ENCODE data around the gene RAF1. TPM values are rescaled to one million over a fixed set of nuclear protein-coding genes. Genes with fewer than 3 reads are reported as not detected.

Gene RAF1
- total and polyA plus RNA-seq, 9 of the 15 experiments (the other 6 are each of a cell fraction or from before 2014, with no cell fraction given): 28.0 to 183 (median 85.6) TPM

GRCh38 chr3:12706504-12707253, 42.8 kb upstream of the RAF1 start (continued):
- TF ChIP-seq, protein P1, sequence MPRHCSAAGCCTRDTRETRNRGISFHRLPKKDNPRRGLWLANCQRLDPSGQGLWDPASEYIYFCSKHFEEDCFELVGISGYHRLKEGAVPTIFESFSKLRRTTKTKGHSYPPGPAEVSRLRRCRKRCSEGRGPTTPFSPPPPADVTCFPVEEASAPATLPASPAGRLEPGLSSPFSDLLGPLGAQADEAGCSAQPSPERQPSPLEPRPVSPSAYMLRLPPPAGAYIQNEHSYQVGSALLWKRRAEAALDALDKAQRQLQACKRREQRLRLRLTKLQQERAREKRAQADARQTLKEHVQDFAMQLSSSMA (CRISPR knock-in tag; IDR thresholded peaks at IDR 0.05): no peak
- TF ChIP-seq SNRNP70 (optimal IDR thresholded peaks at IDR 0.05; ENCODE audit: low read depth, low read length) (no peak), ZBTB9 (CRISPR knock-in tag; IDR thresholded peaks at IDR 0.05) (no peak), KLF6 (CRISPR knock-in tag; IDR thresholded peaks at IDR 0.05; ENCODE audit: borderline replicate concordance) (no peak), TBP (optimal IDR thresholded peaks at IDR 0.05; ENCODE audit: low read depth, low read length) (no peak), PTTG1 (tag; IDR thresholded peaks at IDR 0.05; ENCODE audit: low read depth) (no peak), JUN (IDR thresholded peaks at IDR 0.05; ENCODE audit: borderline replicate concordance, low read depth, low read length) (0 out of 2 replicates have a peak, but pooled peaks have one; percentile 4), JUN (CRISPR knock-in tag; IDR thresholded peaks at IDR 0.05; ENCODE audit: borderline replicate concordance) (no peak), ZNF589 (CRISPR knock-in tag; IDR thresholded peaks at IDR 0.05; ENCODE audit: low read depth) (no peak), PURB (CRISPR knock-in tag; IDR thresholded peaks at IDR 0.05; ENCODE audit: low read depth) (no peak), ESRRB (CRISPR knock-in tag; IDR thresholded peaks at IDR 0.05; ENCODE audit: borderline replicate concordance) (no peak), ZNF347 (CRISPR knock-in tag; IDR thresholded peaks at IDR 0.05; ENCODE audit: low read depth) (no peak), ZNF212 (CRISPR knock-in tag; IDR thresholded peaks at IDR 0.05) (no peak), PRDM10 (IDR thresholded peaks at IDR 0.05; ENCODE audit: partially characterized antibody) (peak; percentile 86), HNRNPUL1 (IDR thresholded peaks at IDR 0.05; ENCODE audit: low read length) (no peak), ZNF175 (CRISPR knock-in tag; IDR thresholded peaks at IDR 0.05; ENCODE audit: low read depth) (no peak), ETV6 (IDR thresholded peaks at IDR 0.05; ENCODE audit: borderline replicate concordance in 1 of 2, low read depth in 2 of 2, low read length in 1 of 2) (no peak), ETV6 (CRISPR knock-in tag; IDR thresholded peaks at IDR 0.05; ENCODE audit: borderline replicate concordance) (no peak), PHB2 (IDR thresholded peaks at IDR 0.05; ENCODE audit: low read depth) (0 out of 2 replicates have a peak, but pooled peaks have one; percentile 32), EWSR1 (IDR thresholded peaks at IDR 0.05; ENCODE audit: borderline replicate concordance, low read depth, partially characterized antibody) (no peak)
- TF ChIP-seq, protein P2, sequence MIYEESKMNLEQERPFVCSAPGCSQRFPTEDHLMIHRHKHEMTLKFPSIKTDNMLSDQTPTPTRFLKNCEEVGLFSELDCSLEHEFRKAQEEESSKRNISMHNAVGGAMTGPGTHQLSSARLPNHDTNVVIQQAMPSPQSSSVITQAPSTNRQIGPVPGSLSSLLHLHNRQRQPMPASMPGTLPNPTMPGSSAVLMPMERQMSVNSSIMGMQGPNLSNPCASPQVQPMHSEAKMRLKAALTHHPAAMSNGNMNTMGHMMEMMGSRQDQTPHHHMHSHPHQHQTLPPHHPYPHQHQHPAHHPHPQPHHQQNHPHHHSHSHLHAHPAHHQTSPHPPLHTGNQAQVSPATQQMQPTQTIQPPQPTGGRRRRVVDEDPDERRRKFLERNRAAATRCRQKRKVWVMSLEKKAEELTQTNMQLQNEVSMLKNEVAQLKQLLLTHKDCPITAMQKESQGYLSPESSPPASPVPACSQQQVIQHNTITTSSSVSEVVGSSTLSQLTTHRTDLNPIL (CRISPR knock-in tag; IDR thresholded peaks at IDR 0.05): no peak

All from K562 (cell line).